Measurements from ENCODE around the gene PGF.

Gene PGF

GRCh38 chr14:74956280-74957072 is 1.1 kb upstream of the PGF start:
- DNase-seq, result no peak

- DNase-seq, result no peak
Observed at GRCh38 chr14:74956027-74956279, 556 bp upstream of the PGF start.

GRCh38 chr14:74954947-74955228 is 509 bp downstream of the PGF start:
- DNase-seq, result no peak

GRCh38 chr14:74954232-74954946 is 1.0 kb downstream of the PGF start:
- DNase-seq, result no peak

GRCh38 chr14:74953686-74954085 is 1.7 kb downstream of the PGF start:
- no peak for DNase-seq

GRCh38 chr14:74952697-74953484 is 2.5 kb downstream of the PGF start:
- DNase-seq, result no peak

GRCh38 chr14:74952180-74952665 is 3.2 kb downstream of the PGF start:
- DNase-seq, result no peak

- DNase-seq, result no peak
Observed at GRCh38 chr14:74951443-74952179, 3.8 kb downstream of the PGF start.

- no peak for DNase-seq
Observed at GRCh38 chr14:74950795-74951442, 4.5 kb downstream of the PGF start.

GRCh38 chr14:74949859-74950573 is 5.4 kb downstream of the PGF start:
- DNase-seq, result no peak

GRCh38 chr14:74949191-74949601 is 6.2 kb downstream of the PGF start:
- no peak for DNase-seq

- no peak for DNase-seq
Observed at GRCh38 chr14:74948228-74949175, 6.9 kb downstream of the PGF start.

- no peak for DNase-seq
Observed at GRCh38 chr14:74947353-74948227, 7.8 kb downstream of the PGF start.

- DNase-seq, result no peak
Observed at GRCh38 chr14:74946659-74947281, 8.6 kb downstream of the PGF start.

- DNase-seq, result peak; percentile 34 to 62 (median 54)
Observed at GRCh38 chr14:74945852-74946658, 9.3 kb downstream of the PGF start.

GRCh38 chr14:74945261-74945851 is 10.0 kb downstream of the PGF start:
- DNase-seq, result peak in 1 of 5 experiments; percentile 12

- peak in 1 of 5 experiments; percentile 24 for DNase-seq
Observed at GRCh38 chr14:74942608-74943007, 12.8 kb downstream of the PGF start.

GRCh38 chr14:74942181-74942580 is 13.2 kb downstream of the PGF start:
- no peak for DNase-seq

Data from T-helper 2 cell (primary cell).